ENCODE data around the gene CNOT3. TPM values are rescaled to one million over a fixed set of nuclear protein-coding genes. Genes with fewer than 3 reads are reported as not detected.

The CNOT3 gene
- total RNA-seq, 1 experiment from 2014 or later, result 91.2 TPM

DNA sequence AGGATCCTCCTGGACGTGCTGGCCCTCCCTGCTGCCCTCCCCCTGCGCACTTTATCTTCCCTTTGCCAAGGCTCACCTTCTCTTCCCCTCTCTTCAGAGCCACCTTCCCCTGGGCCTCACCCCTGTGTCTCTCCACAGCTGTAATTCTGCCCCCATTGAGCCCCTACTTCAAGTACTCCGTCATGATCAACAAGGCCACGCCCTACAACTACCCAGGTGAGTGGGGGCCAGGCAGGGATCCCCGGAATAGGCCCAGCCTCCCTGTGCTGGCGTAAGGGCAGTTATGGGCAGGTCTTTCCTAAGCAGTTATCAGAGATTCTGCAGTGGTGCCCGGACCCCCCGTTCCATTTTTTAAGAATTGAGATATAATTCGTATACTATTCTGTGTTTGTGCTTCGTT lies 31.8 kb upstream of the CNOT3 start:
- DNase-seq, result no peak
- peaks cover 43 to 59% (median 55%) of the 10 kb centered on the region in 3 experiments for H3K36me3 Mint-ChIP-seq (ENCODE audit: insufficient read depth in 1 of 3, low read depth in 3 of 3)
- H3T11ph ChIP-seq (ENCODE audit: low read length), result no peak overlapping the region
- no peak overlapping the region; a peak in 1 of 7 replicates for H3K27ac Mint-ChIP-seq
- no peak overlapping the region for H3K18ac ChIP-seq (ENCODE audit: insufficient read length, low read depth, low read length)
- H3K56ac ChIP-seq (ENCODE audit: insufficient read length, low read depth, low read length), result no peak overlapping the region
- H3K23me2 ChIP-seq (ENCODE audit: insufficient read length, low read depth, low read length, poor library complexity, severe bottlenecking), result peaks cover 5% of the 10 kb centered on the region
- TF ChIP-seq, protein P1, sequence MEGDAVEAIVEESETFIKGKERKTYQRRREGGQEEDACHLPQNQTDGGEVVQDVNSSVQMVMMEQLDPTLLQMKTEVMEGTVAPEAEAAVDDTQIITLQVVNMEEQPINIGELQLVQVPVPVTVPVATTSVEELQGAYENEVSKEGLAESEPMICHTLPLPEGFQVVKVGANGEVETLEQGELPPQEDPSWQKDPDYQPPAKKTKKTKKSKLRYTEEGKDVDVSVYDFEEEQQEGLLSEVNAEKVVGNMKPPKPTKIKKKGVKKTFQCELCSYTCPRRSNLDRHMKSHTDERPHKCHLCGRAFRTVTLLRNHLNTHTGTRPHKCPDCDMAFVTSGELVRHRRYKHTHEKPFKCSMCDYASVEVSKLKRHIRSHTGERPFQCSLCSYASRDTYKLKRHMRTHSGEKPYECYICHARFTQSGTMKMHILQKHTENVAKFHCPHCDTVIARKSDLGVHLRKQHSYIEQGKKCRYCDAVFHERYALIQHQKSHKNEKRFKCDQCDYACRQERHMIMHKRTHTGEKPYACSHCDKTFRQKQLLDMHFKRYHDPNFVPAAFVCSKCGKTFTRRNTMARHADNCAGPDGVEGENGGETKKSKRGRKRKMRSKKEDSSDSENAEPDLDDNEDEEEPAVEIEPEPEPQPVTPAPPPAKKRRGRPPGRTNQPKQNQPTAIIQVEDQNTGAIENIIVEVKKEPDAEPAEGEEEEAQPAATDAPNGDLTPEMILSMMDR (conservative IDR thresholded peaks at IDR 0.05), result no peak
- H2AK5ac ChIP-seq (ENCODE audit: insufficient read length, low read length), result no peak overlapping the region
- no CpG with 5 or more reads among the region's 10 CpGs for WGBS (ENCODE audit: extremely low coverage, insufficient read length, low lambda C conversion rate)
- no peaks in the 10 kb centered on the region for H4K20me1 ChIP-seq (ENCODE audit: control insufficient read depth, insufficient read depth, insufficient read length)
- no peak overlapping the region for H3K27ac ChIP-seq (ENCODE audit: insufficient read length, low read depth, low read length)
- H3K27me3 Mint-ChIP-seq (ENCODE audit: low read depth), result no peaks in the 10 kb centered on the region; the same call in 1 of the 2 replicates
- H2BK12ac ChIP-seq (ENCODE audit: insufficient read length, low read depth, low read length), result no peak overlapping the region
- no peak overlapping the region for H4K5ac ChIP-seq (ENCODE audit: insufficient read length, low read depth, low read length)
- no peak overlapping the region for H3K14ac ChIP-seq (ENCODE audit: insufficient read depth, low read length)
- no peak overlapping the region for H3K4ac ChIP-seq (ENCODE audit: low read depth, low read length)
- no peak overlapping the region for H3K23ac ChIP-seq (ENCODE audit: insufficient read length, low read depth, low read length)
- peaks cover 4% of the 10 kb centered on the region for H3K79me1 ChIP-seq (ENCODE audit: insufficient read depth, low read depth, low read length, poor library complexity, severe bottlenecking)
- H3K27me3 ChIP-seq (ENCODE audit: insufficient read depth, low read length), result no peaks in the 10 kb centered on the region
- peaks cover 0 to 2% of the 10 kb centered on the region in 2 experiments; a peak in 3 of 5 replicates for H3K9me3 Mint-ChIP-seq
- no peak overlapping the region for H2BK120ac ChIP-seq (ENCODE audit: low read depth, low read length, poor library complexity, severe bottlenecking)
- no peak overlapping the region for H3K4me2 ChIP-seq (ENCODE audit: insufficient read depth, insufficient read length, low read length)
- no peak overlapping the region for H2BK20ac ChIP-seq (ENCODE audit: low read depth, low read length, poor library complexity, severe bottlenecking)
- H4K91ac ChIP-seq (ENCODE audit: insufficient read length, low read depth, low read length), result no peak overlapping the region
- no peaks in the 10 kb centered on the region for H3K4me1 ChIP-seq (ENCODE audit: insufficient read depth, low read length)
- H3K9ac ChIP-seq (ENCODE audit: extremely low read depth, insufficient read length, low read length), result no peak overlapping the region
- H3K4me1 Mint-ChIP-seq, result peaks cover 2 to 6% of the 10 kb centered on the region in 2 experiments; a peak in 1 of 4 replicates
- no peaks in the 10 kb centered on the region for H3K9me3 ChIP-seq (ENCODE audit: control insufficient read depth, low read depth, low read length)
- H2BK15ac ChIP-seq (ENCODE audit: low read depth, low read length), result no peak overlapping the region
- H3K4me3 Mint-ChIP-seq, result peak overlapping the region in 1 of 2 experiments; percentile 36; a peak in 1 of 5 replicates
- no peak overlapping the region for H2BK5ac ChIP-seq (ENCODE audit: insufficient read length, low read length)
- peaks cover 1% of the 10 kb centered on the region; the same call in 1 of the 2 replicates for H3K79me2 ChIP-seq (ENCODE audit: insufficient read depth, low read length)
- H2AFZ ChIP-seq (ENCODE audit: low read length), result no peak overlapping the region
- no peak overlapping the region for H4K8ac ChIP-seq (replicated peaks; ENCODE audit: insufficient read length, low read depth, low read length)

Measured in H9 (cell line).